Endothelial cell of umbilical vein (primary cell): ENCODE data around the gene MTO1. TPM values are rescaled to one million over a fixed set of nuclear protein-coding genes. Genes with fewer than 3 reads are reported as not detected.

Experiments used
- BruUV-seq: library from RNA; stranded (reverse); fragments of 400-500 nt; replicated peaks from 2 replicates; lab custom pipeline; 2021; lab: Mats Ljungman, UMichigan
- CTCF ChIA-PET: fragments of 300-600, 350-600 bp; sonication (Branson Sonifier 250); formaldehyde crosslinking; loops from one replicate; lab custom pipeline; 2021; ENCODE audit warnings: antibody characterized with exemption, inconsistent platforms; lab: Charles Lee
- POLR2A ChIA-PET: fragments of 300-600, 350-600 bp; sonication (Branson Sonifier 250); formaldehyde crosslinking; loops from one replicate; lab custom pipeline; 2021; ENCODE audit warnings: antibody characterized with exemption, inconsistent platforms; lab: Charles Lee
- DNase-seq: peaks from one replicate; pipeline ENCODE4 v3.0.0-alpha.2; 2011; ENCODE audit warnings: low read depth, low spot score
- FAIRE-seq: peaks from 2 replicates; lab custom pipeline; 2011; peaks lifted over from hg19 to GRCh38; lab: Jason Lieb, UNC
- H2AFZ ChIP-seq: 2 replicates; pipeline ENCODE4 v1.6.0; 2012; ENCODE audit warnings: low read depth, low read length, control low read depth, inconsistent platforms
- H3K27ac ChIP-seq: 2 replicates; pipeline ENCODE4 v1.5.1; 2011; ENCODE audit warnings: low read depth, mild to moderate bottlenecking, control low read depth, low read length, moderate library complexity; ENCODE audit not compliant: insufficient read depth
- H3K27me3 ChIP-seq, 2 experiments: 2 replicates each; pipeline versions ENCODE4 v1.6.0 to v1.6.1; 2011; ENCODE audit warnings: low read length in 2 of 2, mixed read lengths in 1 of 2; ENCODE audit not compliant: control insufficient read depth in 2 of 2, insufficient read depth in 2 of 2
- H3K36me3 ChIP-seq, 2 experiments: 2 replicates in 1 of 2; 3 replicates in 1 of 2; pipeline ENCODE4 v1.5.1; 2011; ENCODE audit warnings: low read length in 2 of 2, mild to moderate bottlenecking in 1 of 2, moderate library complexity in 1 of 2; ENCODE audit not compliant: control insufficient read depth in 2 of 2, insufficient read depth in 2 of 2; ENCODE audit errors: extremely low read depth in 1 of 2
- H3K4me1 ChIP-seq: 3 replicates; pipeline ENCODE4 v1.5.1; 2011; ENCODE audit warnings: mild to moderate bottlenecking, low read length; ENCODE audit not compliant: control insufficient read depth, insufficient read depth; ENCODE audit errors: extremely low read depth
- H3K4me2 ChIP-seq: 2 replicates; pipeline ENCODE4 v1.6.1; 2011; ENCODE audit warnings: low read length, control low read depth, mixed read lengths; ENCODE audit not compliant: insufficient read depth
- H3K4me3 ChIP-seq, 3 experiments: fragments of 200-600 bp in 1 of 3; sonication (generic), shearing (Covaris generic) in 1 of 3; replicated peaks in 1 of 3; 2 replicates each; pipeline ENCODE4 v1.5.1; 2011 to 2016; ENCODE audit warnings: control low read depth in 3 of 3, low read length in 3 of 3, mild to moderate bottlenecking in 2 of 3, inconsistent platforms in 1 of 3, low read depth in 1 of 3, moderate library complexity in 1 of 3; ENCODE audit not compliant: insufficient read depth in 1 of 3
- H3K79me2 ChIP-seq: 2 replicates; pipeline ENCODE4 v1.6.0; 2012; ENCODE audit warnings: low read length, inconsistent platforms; ENCODE audit not compliant: control insufficient read depth, insufficient read depth
- H3K9ac ChIP-seq: replicated peaks from 2 replicates; pipeline ENCODE3; 2011; ENCODE audit warnings: low read length, control low read depth; ENCODE audit not compliant: insufficient read depth; ENCODE audit errors: extremely low read depth
- H3K9me1 ChIP-seq: replicated peaks from 3 replicates; pipeline ENCODE4 v1.6.0; 2011; ENCODE audit warnings: mild to moderate bottlenecking, low read length; ENCODE audit not compliant: control insufficient read depth, insufficient read depth; ENCODE audit errors: extremely low read depth
- H3K9me3 ChIP-seq: replicated peaks from 2 replicates; pipeline ENCODE4 v1.5.1; 2012; ENCODE audit warnings: low read length, inconsistent platforms; ENCODE audit not compliant: control insufficient read depth, insufficient read depth
- H4K20me1 ChIP-seq: replicated peaks from 2 replicates; pipeline ENCODE3; 2011; ENCODE audit warnings: mild to moderate bottlenecking, low read length; ENCODE audit not compliant: control insufficient read depth, insufficient read depth; ENCODE audit errors: extremely low read depth
- EZH2 ChIP-seq: IDR thresholded peaks from 2 replicates; pipeline ENCODE4 v1.6.1; 2012; ENCODE audit warnings: borderline replicate concordance, low read depth, mild to moderate bottlenecking, moderate library complexity, low read length, inconsistent platforms; ENCODE audit not compliant: severe bottlenecking
- FOS ChIP-seq: IDR thresholded peaks from 2 replicates; pipeline ENCODE4 v1.6.1; 2011; ENCODE audit warnings: mild to moderate bottlenecking, low read length, moderate library complexity, borderline replicate concordance; ENCODE audit not compliant: insufficient read depth
- GATA2 ChIP-seq: IDR thresholded peaks from 2 replicates; pipeline ENCODE4 v1.7.0; 2011; ENCODE audit warnings: low read depth, mild to moderate bottlenecking, moderate library complexity, mixed read lengths, low read length; ENCODE audit not compliant: insufficient read length, insufficient read depth
- JUN ChIP-seq: IDR thresholded peaks from 2 replicates; pipeline ENCODE4 v1.6.1; 2011; ENCODE audit warnings: borderline replicate concordance, low read depth; ENCODE audit not compliant: insufficient read length, insufficient read depth
- MYC ChIP-seq: IDR thresholded peaks from one replicate; pipeline ENCODE4 v1.6.1; 2011; ENCODE audit warnings: mild to moderate bottlenecking, low read depth, low read length
- POLR2A ChIP-seq: IDR thresholded peaks from 2 replicates; pipeline ENCODE4 v1.6.1; 2012; ENCODE audit warnings: low read depth, mild to moderate bottlenecking, control low read depth, low read length
- POLR2AphosphoS5 ChIP-seq: IDR thresholded peaks from 2 replicates; pipeline ENCODE4 v1.6.1; 2012; ENCODE audit warnings: low read depth, mild to moderate bottlenecking, control low read depth, low read length, moderate library complexity; ENCODE audit not compliant: insufficient read depth
- dilution Hi-C: fragments of 300-500 bp; cut with MboI; formaldehyde crosslinking; loops from one replicate; pipeline ENCODE4 v1.15.0; 2019; ENCODE audit warnings: low sequenced_read_pairs; ENCODE audit not compliant: extremely low pct_ligation_motif_present
- intact Hi-C: fragments of 100-400 bp; cut with micrococcal nuclease; formaldehyde crosslinking; loops from one replicate; pipeline ENCODE4 v1.10.0; 2022
- polyA plus RNA-seq, 4 experiments: library from polyadenylated mRNA; depleted of rRNA in 3 of 4; stranded (reverse) in 3 of 4; unstranded in 1 of 4; fragments of >200 nt; gene quantifications; 2 replicates each; pipeline versions ENCODE4 v1.2.1 to v1.2.3, GENCODE V29; 2011 to 2012; ENCODE audit warnings: missing spikeins in 1 of 4
- total RNA-seq: library from RNA; stranded (reverse); gene quantifications from 2 replicates; pipeline ENCODE4 v1.2.3, GENCODE V29; 2021
- TF ChIP-seq, protein P1 (sequence below), 2 donors: IDR thresholded peaks; 1 replicate in 1 of 2; 2 replicates in 1 of 2; pipeline ENCODE4 v1.5.1; 2011; ENCODE audit warnings: low read length in 2 of 2, mild to moderate bottlenecking in 2 of 2, moderate library complexity in 2 of 2, control low read depth in 1 of 2, inconsistent platforms in 1 of 2, low read depth in 1 of 2; ENCODE audit not compliant: insufficient read depth in 1 of 2; ENCODE audit errors: extremely low read depth in 1 of 2
- TF ChIP-seq, protein P2 (sequence below): IDR thresholded peaks from 2 replicates; pipeline ENCODE4 v1.6.1; 2011; ENCODE audit not compliant: insufficient read depth, insufficient read length

MTO1 gene
- total and polyA plus RNA-seq, 2 donors (not counting 3 experiments of a cell fraction or from before 2014, with no cell fraction given), result 12.6 to 24.8 TPM

DNA sequence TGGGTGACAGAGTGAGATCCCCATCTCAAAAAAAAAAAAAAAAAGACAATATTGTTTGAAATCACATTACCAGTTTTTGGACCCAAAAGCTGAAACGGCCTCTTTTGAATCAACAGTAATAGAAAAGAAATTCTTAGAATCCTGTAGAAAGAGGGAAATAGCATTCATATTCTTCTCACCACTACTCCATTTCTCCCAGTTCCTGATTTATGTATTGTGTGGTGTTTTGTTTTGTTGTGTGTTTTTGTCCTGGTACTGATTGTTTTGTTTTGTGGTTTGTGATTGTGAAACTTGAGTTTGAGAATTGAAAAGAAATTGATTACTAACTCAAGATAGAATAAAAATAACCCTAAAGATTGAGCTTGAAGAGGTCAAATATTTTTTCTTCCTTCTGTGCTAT, 85.5 kb downstream of the MTO1 start:
- Histone ChIP-seq H3K4me1 (no peaks in the 10 kb centered on the region), H4K20me1 (no peaks in the 10 kb centered on the region), H3K27ac (no peak overlapping the region), H2AFZ (no peak overlapping the region), H3K4me2 (no peak overlapping the region), H3K36me3 (no peaks in the 10 kb centered on the region), H3K9ac (no peak overlapping the region), H3K9me1 (no peaks in the 10 kb centered on the region), H3K4me3 (no peak overlapping the region), H3K9me3 (no peaks in the 10 kb centered on the region), H3K27me3 (no peaks in the 10 kb centered on the region), H3K79me2 (no peaks in the 10 kb centered on the region)
- dilution Hi-C loops (no loop called here), intact Hi-C loops (no loop called here)
- POLR2A ChIA-PET, result no interaction called here
- FAIRE-seq, result no peak
- CTCF ChIA-PET, result no interaction called here
- no peak for TF ChIP-seq POLR2A
- no peak for TF ChIP-seq FOS
- no peak for TF ChIP-seq JUN
- TF ChIP-seq MYC, result no peak
- TF ChIP-seq, protein P1, sequence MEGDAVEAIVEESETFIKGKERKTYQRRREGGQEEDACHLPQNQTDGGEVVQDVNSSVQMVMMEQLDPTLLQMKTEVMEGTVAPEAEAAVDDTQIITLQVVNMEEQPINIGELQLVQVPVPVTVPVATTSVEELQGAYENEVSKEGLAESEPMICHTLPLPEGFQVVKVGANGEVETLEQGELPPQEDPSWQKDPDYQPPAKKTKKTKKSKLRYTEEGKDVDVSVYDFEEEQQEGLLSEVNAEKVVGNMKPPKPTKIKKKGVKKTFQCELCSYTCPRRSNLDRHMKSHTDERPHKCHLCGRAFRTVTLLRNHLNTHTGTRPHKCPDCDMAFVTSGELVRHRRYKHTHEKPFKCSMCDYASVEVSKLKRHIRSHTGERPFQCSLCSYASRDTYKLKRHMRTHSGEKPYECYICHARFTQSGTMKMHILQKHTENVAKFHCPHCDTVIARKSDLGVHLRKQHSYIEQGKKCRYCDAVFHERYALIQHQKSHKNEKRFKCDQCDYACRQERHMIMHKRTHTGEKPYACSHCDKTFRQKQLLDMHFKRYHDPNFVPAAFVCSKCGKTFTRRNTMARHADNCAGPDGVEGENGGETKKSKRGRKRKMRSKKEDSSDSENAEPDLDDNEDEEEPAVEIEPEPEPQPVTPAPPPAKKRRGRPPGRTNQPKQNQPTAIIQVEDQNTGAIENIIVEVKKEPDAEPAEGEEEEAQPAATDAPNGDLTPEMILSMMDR (IDR thresholded peaks at IDR 0.05; ENCODE audit: extremely low read depth in 1 of 2, insufficient read depth in 1 of 2, low read depth in 1 of 2, low read length in 2 of 2), result no peak
- no peak for TF ChIP-seq POLR2AphosphoS5
- no peak for TF ChIP-seq GATA2
- TF ChIP-seq, protein P2, sequence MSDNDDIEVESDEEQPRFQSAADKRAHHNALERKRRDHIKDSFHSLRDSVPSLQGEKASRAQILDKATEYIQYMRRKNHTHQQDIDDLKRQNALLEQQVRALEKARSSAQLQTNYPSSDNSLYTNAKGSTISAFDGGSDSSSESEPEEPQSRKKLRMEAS, result no peak
- TF ChIP-seq EZH2, result no peak
- no peak for DNase-seq
- no TSS peak for BruUV-seq
